HG02938 (cell line): ENCODE measurements around the gene CDKN2D.

ENCODE experiments used
- ATAC-seq: cut with Tn5 transposase; IDR thresholded peaks from one replicate; pipeline ENCODE4 v1.9.1; 2021; ENCODE audit warnings: mild to moderate bottlenecking, moderate library complexity; ENCODE audit not compliant: unreplicated experiment

CDKN2D gene

DNA sequence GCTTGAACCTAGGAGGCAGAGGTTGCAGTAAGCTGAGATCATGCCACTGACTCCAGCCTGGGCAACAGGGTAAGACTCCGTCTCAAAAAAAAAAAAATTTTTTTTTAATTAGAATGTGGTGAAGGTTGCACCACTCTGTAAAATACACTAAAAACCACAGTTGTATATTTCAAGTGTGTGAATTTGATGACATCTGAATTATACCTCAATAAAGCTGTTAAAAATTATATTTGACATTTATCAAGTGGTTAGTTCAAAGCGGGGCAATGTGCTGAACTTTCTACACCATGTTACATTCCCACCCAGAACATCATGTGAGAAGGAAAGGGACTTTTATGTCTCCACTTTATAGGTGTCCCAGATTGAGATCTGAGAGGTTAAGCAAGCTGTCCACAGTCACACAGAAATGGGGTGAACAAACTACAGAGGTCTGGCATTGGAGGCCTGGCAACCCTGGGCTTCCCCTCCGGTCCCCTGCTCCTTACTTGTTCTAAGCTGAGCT, 45.6 kb downstream of the CDKN2D start:
- ATAC-seq: no peak

DNA sequence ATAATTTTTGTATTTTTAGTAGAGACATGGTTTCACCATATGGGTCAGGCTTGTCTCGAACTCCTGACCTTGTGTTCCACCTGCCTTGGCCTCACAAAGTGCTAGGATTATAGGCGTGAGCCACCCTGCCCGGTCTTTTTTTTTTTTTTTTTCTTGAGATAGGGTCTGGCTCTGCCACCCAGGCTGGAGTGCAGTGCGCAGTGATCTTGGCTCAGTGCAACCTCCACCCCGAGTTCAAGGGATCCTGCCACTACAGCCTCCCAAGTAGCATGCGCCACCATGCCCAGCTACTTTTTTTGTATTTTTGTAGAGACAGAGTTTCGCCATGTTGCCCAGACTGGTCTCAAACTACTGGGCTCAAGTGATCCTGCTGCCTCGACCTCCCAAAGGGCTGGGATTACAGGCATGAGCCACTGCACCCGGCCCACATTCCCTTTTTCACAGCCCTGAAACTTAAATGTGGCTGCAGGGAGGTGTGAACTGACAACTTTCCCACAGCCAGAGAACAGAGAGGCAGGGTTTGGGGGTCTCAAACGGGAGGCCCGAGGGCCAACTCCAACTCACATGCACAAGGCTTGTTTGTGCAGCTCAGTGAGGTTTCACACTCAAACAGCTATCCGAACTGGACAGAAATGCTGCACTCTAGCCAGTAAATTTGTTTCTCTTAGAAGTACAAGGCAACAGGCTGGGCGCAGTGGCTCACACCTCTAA, 47.2 kb downstream of the CDKN2D start:
- no peak for ATAC-seq

DNA sequence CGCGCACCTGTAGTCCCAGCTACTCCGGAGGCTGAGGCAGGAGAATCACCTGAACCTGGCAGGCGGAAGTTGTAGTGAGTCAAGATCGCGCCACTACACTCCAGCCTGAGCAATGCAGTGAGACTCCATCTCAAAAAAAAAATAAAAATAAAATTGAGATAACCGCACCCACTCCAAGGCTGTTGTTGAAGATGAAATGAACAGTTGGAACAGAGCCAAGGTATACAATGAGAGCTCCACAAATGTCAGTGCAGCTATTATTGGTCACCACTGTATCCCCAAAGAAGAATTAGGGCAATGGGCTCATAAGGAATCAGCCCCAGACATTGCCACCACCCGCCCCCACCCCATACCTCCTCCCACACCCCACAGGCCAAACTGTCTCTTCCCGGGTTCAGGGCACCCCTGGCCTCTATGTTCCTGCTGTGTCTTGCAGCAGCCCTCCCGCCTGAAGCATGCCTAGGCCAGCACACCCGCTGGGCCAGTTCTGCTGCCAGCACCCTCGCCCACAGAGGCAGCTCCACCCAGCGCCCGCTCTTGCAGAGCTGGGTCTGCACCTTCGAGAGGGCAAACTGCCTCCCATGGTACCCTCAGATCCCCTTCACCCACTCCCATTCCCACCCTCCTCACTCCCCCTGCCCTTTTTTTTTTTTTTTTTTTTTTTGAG, 48.0 kb downstream of the CDKN2D start:
- ATAC-seq: no peak

DNA sequence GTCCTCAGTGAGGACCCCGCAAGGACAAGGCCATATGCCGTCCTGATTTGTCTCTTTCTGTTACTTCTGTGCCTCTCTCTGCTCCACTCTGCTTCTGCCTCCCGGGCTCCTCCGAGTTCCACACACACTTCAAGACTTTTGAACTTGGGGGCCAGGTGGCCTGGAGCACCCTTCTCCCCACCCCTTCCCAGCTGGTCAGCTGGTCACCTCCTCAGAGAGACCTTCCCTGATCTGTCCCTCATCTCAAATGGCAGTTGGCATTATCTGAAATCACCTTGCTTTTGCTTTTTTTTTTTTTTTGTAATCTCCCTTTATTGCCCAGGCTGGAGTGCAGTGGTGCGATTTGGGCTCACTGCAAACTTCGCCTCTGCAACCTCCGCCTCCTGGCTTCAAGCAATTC, 49.4 kb downstream of the CDKN2D start:
- ATAC-seq: no peak

DNA sequence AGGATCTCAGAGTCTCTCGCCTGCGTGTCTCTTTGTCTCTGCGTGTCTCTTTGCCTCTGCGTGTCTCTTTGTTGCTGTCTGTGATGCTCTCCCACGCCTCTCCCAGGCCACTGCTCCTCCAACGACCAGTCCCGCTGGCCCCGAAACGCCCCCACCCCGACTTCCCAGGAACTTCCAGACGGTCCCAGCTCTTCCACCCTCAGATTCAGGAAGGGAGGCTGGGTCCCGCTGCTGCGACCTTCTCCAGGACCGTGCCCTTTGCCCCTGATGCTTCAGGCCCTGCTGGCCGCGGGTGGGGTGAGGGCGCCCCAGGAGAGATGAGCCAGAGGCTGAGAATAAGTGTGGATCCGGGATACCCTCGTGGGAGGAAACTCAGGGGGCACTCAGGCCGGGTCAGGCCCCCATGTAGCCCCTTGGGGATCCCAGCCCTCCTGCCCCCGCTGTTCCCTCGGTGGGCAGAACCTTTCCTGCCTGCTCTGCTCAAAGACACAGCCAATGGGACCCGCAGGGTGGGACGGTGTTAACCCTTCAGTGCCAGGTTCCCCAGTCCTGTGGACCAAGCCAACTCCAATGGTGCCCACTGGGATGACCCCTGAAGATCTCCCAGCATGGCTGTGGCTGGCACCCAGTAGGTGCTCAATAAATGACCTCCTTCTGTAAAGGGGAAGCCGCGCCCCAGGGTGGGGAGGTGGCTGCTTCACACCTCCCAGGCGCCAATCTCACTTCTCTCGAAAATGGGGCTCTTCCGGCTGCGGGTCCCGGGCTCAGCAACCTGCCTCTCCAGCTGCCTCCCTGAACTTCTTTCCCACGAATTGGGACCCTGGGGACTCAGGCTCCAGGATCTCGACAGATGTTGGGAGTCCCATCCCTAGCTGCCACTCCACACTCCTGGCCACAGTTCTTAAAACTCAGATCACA, 50.1 kb downstream of the CDKN2D start:
- no peak for ATAC-seq

DNA sequence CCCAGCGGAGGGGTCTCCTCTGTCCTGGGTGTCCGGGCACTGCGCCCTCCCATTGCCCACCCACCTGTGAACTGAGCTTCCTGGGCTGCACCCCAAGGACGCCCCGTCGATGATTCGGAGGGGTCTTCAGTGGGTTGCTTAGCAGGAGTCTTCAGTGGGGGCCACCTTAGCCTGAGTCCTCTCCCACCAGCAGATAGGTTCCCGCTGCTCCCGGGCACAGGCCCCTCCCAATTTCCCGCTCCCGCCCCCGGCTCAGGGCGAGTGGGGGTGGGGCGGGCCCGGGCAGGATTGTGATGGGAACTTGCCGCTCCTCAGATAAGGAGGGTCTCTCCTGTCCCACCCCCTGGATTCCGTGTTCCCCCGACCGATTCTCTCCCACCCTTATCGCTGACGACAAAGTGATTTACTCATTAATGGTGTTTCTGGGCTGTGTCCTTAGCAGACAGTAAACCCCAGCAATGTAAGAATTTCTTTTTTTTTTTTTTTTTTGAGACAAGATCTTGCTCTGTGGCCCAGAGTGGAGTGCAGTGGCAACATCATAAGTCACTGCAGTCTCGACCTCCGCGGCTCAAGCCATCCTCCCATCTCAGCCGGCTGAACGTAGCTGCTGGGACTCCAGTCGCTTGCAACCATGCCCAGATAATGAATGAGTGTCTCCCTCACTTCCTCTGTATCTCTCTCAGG, 50.9 kb downstream of the CDKN2D start:
- ATAC-seq: no peak

DNA sequence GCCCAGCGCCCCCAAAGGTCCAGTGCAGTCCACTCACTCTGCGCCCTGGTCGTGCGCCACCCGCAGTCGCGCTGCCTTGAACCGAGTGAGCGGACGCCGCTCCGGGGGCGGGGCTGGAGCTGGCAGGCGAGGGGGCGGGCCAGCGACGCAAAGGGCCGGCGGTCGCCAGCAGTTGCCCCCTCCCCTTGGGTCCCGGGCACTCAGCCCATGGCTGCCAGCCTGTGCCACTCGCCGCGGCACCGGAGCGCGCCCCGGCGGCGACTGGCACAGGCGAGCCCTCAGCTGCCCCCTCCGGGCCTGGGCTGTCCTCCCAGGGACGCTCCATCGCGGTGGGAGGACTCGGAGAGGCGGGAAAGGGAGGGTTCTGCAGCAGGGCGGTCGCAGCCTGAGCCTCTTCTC, 51.4 kb downstream of the CDKN2D start, which contains the start of gene S1PR5:
Gene S1PR5 (minus strand): TSS at position 87 of the 399 bp plus-strand sequence. CDS start 2,436 bp downstream, outside the sequence.
- no peak for ATAC-seq

DNA sequence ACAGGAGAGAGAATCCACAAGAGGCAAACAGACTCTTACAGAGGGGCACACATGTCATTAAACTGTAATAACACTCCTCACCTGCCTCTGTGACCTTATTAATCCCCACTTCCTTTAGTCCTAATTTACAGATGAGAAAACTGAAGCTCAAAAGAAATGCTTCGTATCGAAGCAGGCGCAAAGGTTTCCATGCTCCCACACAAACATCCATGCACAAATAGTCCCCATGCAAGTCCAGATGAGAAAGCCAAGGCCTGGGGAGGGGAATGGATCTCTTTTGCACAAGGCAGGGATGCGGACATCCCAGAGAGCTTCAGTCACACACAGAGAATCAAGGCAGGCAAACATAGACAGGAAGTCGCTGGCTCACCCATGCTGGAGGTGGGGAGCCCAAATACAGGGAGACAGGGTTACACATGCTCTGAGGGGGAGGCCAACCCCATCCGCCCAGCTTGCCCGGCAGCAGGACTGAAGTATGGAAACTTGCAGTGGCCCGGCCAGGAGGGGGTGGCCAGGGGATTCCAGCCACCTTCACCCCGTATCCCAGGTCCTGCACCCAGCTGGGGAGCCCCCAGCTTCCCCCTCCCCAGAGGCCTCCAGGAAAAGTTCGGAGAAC, 52.0 kb downstream of the CDKN2D start:
- no peak for ATAC-seq
